NCI-H187 (cell line): ENCODE results near the gene JCAD.

Experiments used
- DNase-seq, 2 experiments: peaks; one replicate each; lab custom pipeline; 2025; lab: John Stamatoyannopoulos, UW

Gene JCAD

GRCh38 chr10:30074090-30074489 is 14.7 kb upstream of the JCAD start:
- DNase-seq: no peak

DNA sequence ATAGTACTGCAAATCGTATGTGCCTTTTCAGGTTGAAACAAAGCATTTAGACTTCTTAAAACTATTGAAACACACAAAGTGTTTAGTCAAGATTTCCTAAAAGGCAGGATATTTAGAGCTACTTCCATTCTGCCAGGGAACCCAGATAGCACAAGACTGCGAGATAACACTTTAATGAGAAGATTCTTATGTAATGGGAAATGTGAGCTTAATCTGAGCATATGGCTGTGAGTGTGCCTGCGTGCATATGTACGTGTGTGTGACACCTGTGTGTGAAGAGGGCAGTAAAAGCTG is 14.3 kb upstream of the JCAD start:
- DNase-seq: no peak

DNA sequence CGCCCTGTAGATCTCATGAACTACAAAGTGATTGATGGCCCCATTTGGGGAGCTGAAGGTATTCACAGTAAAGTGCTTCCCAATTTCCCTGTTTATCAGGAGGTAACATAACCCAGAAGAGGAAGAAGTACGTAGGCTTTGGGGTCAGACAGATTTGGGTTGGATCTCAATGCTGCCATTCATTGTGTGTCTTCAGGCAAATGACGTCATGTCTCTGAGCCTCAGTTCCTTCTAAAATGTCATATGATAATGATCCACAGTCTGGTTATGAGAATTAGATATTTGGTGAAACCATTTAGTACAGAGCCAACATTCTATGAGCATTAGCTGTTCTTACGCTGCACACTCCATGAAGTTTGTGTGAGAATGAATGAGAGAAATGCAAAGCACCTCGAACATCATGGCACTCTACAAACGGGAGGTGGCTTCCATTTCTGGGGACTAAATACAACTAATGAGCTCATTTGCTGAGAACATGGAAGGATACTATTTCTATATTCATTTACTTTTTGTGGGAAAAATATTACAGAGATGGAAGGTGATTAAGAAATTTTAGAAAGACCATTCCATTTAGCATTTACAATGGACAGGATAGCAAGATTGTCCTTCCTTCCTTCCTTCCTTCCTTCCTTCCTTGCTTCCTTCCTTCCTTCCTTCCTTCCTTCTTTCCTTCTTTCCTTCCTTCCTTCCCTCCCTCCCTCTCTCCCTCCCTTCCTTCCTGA is 13.8 kb upstream of the JCAD start:
- no peak for DNase-seq

- no peak for DNase-seq
Measured at GRCh38 chr10:30072068-30072467, 12.7 kb upstream of the JCAD start.

- DNase-seq: no peak
Measured at GRCh38 chr10:30070001-30070685, 10.8 kb upstream of the JCAD start.

GRCh38 chr10:30068492-30069223 is 9.3 kb upstream of the JCAD start:
- DNase-seq: no peak

DNA sequence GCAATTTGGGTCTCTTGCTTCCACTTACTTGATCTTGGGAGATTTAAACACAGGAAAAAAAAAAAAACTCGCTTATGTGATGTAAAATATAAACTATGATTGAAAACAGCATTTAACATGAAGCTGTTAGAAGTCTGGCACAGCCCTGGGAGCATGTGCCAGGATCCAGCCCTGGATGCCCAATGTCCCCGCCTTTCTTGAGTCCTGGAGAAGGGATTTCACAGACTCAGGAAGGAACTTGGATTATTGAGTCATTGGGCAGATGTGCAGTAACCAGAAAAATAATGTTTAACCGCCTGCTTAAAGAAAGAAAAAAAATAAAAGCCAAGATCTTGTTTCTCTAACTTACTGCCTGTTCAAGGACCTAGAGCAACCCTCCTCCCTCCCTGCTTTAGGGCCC is 3.7 kb upstream of the JCAD start:
- no peak for DNase-seq

GRCh38 chr10:30062582-30062981 is 3.2 kb upstream of the JCAD start:
- no peak for DNase-seq

GRCh38 chr10:30062090-30062489 is 2.7 kb upstream of the JCAD start:
- no peak for DNase-seq

GRCh38 chr10:30058570-30059132 is 735 bp downstream of the JCAD start:
- no peak for DNase-seq

DNA sequence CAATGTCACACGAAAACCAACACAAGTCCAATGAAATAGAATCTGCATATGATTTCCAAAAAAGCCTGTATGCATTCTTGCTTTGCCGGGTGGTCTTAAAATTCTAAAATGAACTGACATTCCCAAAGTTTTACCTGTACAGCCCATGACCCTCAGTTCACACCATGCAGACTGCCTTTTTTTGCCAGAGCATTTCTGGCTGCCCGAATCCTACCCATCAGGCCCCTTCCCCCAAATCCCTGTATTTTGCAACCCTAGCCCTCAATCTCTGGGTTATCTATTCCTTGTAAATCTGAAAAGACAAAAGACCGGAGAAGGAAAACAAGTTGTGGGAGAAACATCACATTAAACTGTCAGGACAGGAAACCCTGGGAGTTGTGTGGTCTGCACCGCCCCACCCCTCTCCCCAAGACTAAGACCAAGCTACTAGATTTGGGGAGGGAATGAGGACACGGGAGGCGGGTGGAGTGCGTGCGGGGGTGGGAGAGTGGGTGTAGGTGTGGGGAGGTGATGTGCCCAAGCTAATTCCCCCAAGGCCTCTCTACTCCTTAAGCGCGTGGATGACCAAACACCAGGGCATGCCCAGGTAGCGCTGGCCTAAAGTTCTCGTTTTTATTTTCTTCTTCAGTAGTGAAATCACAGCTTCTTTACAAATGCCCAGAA is 1.4 kb downstream of the JCAD start:
- no peak for DNase-seq

- DNase-seq: no peak
Measured at GRCh38 chr10:30057421-30057841, 2.0 kb downstream of the JCAD start.

GRCh38 chr10:30056767-30057355 is 2.5 kb downstream of the JCAD start:
- DNase-seq: no peak

DNA sequence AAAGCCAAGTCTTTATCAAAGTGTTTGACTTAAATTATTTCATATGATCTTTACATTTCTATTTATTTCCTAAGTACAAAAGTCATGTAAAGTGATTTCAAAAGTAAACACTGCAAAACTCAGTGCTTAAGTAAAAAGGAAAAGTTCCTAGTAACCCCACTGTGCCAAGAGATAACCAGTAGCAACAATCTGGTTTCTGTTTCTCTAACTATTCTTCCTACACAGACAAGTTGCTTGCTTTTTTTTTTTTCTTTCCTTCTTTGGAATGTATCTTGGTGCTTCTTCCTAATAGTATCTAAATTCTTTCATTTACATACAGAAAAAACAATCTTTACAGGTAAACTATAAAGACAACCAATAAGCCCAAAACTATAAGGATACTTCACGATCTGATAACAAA is 3.1 kb downstream of the JCAD start:
- DNase-seq: no peak

GRCh38 chr10:30055226-30055662 is 4.1 kb downstream of the JCAD start:
- DNase-seq: no peak

DNA sequence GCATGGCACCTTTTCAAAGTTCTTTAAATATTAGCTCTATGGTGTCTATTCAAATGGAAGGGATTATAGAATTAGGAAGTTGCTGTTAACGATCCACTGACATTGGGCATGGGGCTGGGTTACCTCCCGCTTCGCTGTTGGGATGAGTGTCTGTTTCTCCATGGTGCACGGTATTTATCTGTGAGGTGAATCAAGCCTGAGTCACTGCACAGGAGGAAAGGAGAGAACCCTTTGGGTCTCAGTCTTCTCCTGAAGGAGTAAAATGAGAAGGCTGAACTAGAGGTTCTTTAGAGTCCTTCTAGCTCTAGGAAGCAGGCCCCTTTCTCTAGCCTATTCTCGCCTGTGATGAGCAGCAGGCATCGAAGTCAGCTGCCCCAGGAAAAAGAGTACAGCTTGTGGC is 7.3 kb downstream of the JCAD start:
- DNase-seq: no peak

DNA sequence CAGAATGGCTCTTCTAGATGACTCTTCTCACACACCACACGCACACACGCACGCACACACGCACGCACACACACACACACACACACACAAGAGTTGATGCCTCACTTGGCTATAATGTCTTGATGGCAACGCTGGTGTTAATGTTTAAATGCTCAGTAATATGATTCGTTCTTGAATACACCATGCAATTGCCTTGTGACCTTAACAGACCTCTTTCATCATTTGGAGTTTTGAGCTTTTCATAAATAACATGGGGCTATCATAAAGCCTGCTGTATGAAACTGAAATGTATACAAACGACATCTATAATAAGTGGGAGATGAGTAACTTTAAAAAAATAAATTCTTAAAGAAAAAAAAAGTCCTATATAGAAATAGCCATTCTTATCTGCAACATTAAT is 8.2 kb downstream of the JCAD start:
- no peak for DNase-seq

DNA sequence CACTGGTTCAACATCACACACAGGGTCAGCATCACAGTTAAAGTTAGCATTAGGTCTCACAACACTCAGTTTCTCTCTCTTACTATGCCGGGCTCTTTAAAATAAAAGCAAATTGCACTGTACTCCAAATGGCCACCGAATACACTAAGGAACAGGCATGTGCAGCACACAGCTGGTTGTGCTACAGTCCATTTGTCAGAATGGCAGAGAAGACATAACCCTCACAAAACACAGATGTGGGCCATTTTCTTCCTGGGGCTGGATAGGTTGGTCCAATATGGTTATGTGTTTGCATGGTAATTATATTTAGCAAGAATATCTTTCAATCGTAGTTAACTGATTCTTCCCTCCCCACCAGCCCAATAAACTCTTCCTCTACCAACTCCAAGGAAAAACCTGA is 9.0 kb downstream of the JCAD start:
- DNase-seq: no peak

DNA sequence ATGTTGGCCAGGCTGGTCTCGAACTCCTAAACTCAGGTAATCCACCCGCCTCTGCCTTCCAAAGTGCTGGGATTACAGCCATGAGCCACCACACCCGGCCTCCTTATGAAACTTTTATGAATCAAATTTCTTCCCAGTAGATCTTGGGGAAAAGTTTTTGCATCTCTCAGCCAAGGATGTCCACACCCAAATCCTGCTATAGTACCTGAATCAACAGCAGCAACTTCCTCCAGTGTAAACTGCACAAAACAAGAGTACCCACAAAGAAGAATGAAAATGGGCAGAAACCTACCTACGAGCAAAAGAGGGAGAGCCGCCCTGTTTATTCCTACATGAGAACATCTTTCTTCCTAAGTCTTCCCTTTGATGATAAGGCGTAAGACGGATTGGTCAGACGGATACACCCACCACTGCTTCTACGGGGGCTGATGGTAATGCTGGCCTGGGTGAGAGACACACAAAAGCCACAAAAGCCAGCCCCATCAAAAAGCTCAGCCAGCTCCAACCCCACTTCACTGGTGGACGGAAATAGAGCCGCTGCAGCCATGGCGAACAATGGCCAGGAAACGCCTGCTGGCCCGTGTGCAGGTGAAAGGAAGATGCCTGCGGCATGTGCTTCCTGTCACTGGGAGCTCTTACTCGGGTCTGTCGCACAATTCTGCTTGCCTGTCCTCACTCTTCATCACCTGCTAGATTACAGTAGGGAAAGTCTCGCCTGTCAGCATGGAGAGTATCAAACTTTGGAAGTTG is 10.4 kb downstream of the JCAD start:
- DNase-seq: no peak

- no peak for DNase-seq
Measured at GRCh38 chr10:30047924-30048531, 11.4 kb downstream of the JCAD start.

GRCh38 chr10:30047430-30047829 is 12.0 kb downstream of the JCAD start:
- no peak for DNase-seq
